BLaER1 (cell line): Measurements from ENCODE around the gene CXCL5.

ENCODE experiments used
- H3K27ac ChIP-seq: shearing (Covaris generic); formaldehyde crosslinking; 2 replicates; pipeline ENCODE4 v1.8.1; 2022
- H3K27me3 ChIP-seq: shearing (Covaris generic); formaldehyde crosslinking; 2 replicates; pipeline ENCODE4 v1.8.1; 2022
- H3K36me3 ChIP-seq: shearing (Covaris generic); formaldehyde crosslinking; 2 replicates; pipeline ENCODE4 v1.8.1; 2022
- H3K4me1 ChIP-seq: shearing (Covaris generic); formaldehyde crosslinking; 2 replicates; pipeline ENCODE4 v1.8.1; 2022
- H3K4me2 ChIP-seq: shearing (Covaris generic); formaldehyde crosslinking; 2 replicates; pipeline ENCODE4 v1.8.1; 2022
- H3K4me3 ChIP-seq: shearing (Covaris generic); formaldehyde crosslinking; 2 replicates; pipeline ENCODE4 v1.8.1; 2022
- H3K9ac ChIP-seq: shearing (Covaris generic); formaldehyde crosslinking; 2 replicates; pipeline ENCODE4 v1.8.1; 2022
- H3K9me3 ChIP-seq: shearing (Covaris generic); formaldehyde crosslinking; 2 replicates; pipeline ENCODE4 v1.8.1; 2022
- H4K20me1 ChIP-seq: shearing (Covaris generic); formaldehyde crosslinking; 2 replicates; pipeline ENCODE4 v1.8.1; 2022
- Cebpa-rat ChIP-seq: shearing (Covaris generic); IDR thresholded peaks from 2 replicates; pipeline ENCODE4 v1.8.1; 2022

The CXCL5 gene

GRCh38 chr4:73998040-73999011 lies at the start of gene CXCL5:
CXCL5 (minus strand) TSS chr4:73998677; CDS start chr4:73998581, 96 bp downstream.
- Histone ChIP-seq H3K27me3 (no peaks in the 10 kb centered on the region), H3K4me1 (no peaks in the 10 kb centered on the region), H3K27ac (no peak within 1 kb of the TSS), H3K9me3 (no peaks in the 10 kb centered on the region), H3K4me2 (no peak within 1 kb of the TSS), H3K36me3 (no peaks in the 10 kb centered on the region), H3K4me3 (no peak within 1 kb of the TSS), H3K9ac (no peak within 1 kb of the TSS), H4K20me1 (no peaks in the 10 kb centered on the region)
- no peak for TF ChIP-seq Cebpa-rat

- TF ChIP-seq Cebpa-rat, result no peak
These were observed 48.7 kb upstream of the CXCL5 start for GRCh38 chr4:74047152-74047551.

GRCh38 chr4:74045772-74046171 lies 47.3 kb upstream of the CXCL5 start:
- Histone ChIP-seq H3K4me3 (no peak overlapping the region), H3K36me3 (no peaks in the 10 kb centered on the region), H3K9ac (no peak overlapping the region), H3K4me2 (no peak overlapping the region), H3K9me3 (no peaks in the 10 kb centered on the region), H3K27ac (no peak overlapping the region), H4K20me1 (no peaks in the 10 kb centered on the region), H3K27me3 (no peaks in the 10 kb centered on the region), H3K4me1 (no peaks in the 10 kb centered on the region)
- TF ChIP-seq Cebpa-rat, result no peak

More at GRCh38 chr4:74047152-74047551, 48.7 kb upstream of the CXCL5 start:
- Histone ChIP-seq H3K36me3 (no peaks in the 10 kb centered on the region), H3K9me3 (no peaks in the 10 kb centered on the region), H3K27me3 (no peaks in the 10 kb centered on the region), H4K20me1 (no peaks in the 10 kb centered on the region), H3K27ac (no peak overlapping the region), H3K4me1 (no peaks in the 10 kb centered on the region), H3K4me2 (no peak overlapping the region), H3K4me3 (no peak overlapping the region), H3K9ac (no peak overlapping the region)

- Histone ChIP-seq H3K9me3 (no peaks in the 10 kb centered on the region), H4K20me1 (no peaks in the 10 kb centered on the region), H3K27me3 (no peaks in the 10 kb centered on the region), H3K36me3 (no peaks in the 10 kb centered on the region), H3K4me1 (no peaks in the 10 kb centered on the region), H3K4me2 (no peak overlapping the region), H3K4me3 (no peak overlapping the region), H3K27ac (no peak overlapping the region), H3K9ac (no peak overlapping the region)
- no peak for TF ChIP-seq Cebpa-rat
These were observed 46.8 kb upstream of the CXCL5 start for GRCh38 chr4:74045247-74045646.

GRCh38 chr4:74044677-74045076 lies 46.2 kb upstream of the CXCL5 start:
- H3K4me1 ChIP-seq, result no peaks in the 10 kb centered on the region
- no peak for TF ChIP-seq Cebpa-rat
- no peaks in the 10 kb centered on the region for H3K9me3 ChIP-seq
- H3K36me3 ChIP-seq, result no peaks in the 10 kb centered on the region
- H3K4me3 ChIP-seq, result no peak overlapping the region
- no peak overlapping the region for H3K9ac ChIP-seq
- no peaks in the 10 kb centered on the region for H4K20me1 ChIP-seq
- H3K27ac ChIP-seq, result no peak overlapping the region
- no peaks in the 10 kb centered on the region for H3K27me3 ChIP-seq
- no peak overlapping the region for H3K4me2 ChIP-seq

GRCh38 chr4:74042681-74043080 lies 44.2 kb upstream of the CXCL5 start:
- no peak overlapping the region for H3K4me2 ChIP-seq
- H4K20me1 ChIP-seq, result no peaks in the 10 kb centered on the region
- H3K9ac ChIP-seq, result no peak overlapping the region
- no peak overlapping the region for H3K4me3 ChIP-seq
- TF ChIP-seq Cebpa-rat, result no peak
- H3K9me3 ChIP-seq, result peaks cover 9% of the 10 kb centered on the region
- no peaks in the 10 kb centered on the region for H3K36me3 ChIP-seq
- no peak overlapping the region for H3K27ac ChIP-seq
- no peaks in the 10 kb centered on the region for H3K27me3 ChIP-seq
- H3K4me1 ChIP-seq, result no peaks in the 10 kb centered on the region

- Histone ChIP-seq H3K27ac (no peak overlapping the region), H3K27me3 (no peaks in the 10 kb centered on the region), H3K9ac (no peak overlapping the region), H3K4me2 (no peak overlapping the region), H4K20me1 (no peaks in the 10 kb centered on the region), H3K4me3 (no peak overlapping the region), H3K9me3 (peaks cover 9% of the 10 kb centered on the region), H3K4me1 (no peaks in the 10 kb centered on the region), H3K36me3 (no peaks in the 10 kb centered on the region)
- no peak for TF ChIP-seq Cebpa-rat
These were observed 42.9 kb upstream of the CXCL5 start for GRCh38 chr4:74041418-74041817.

GRCh38 chr4:74039315-74039763 lies 40.9 kb upstream of the CXCL5 start:
- H3K9me3 ChIP-seq, result peaks cover 9% of the 10 kb centered on the region
- H3K4me1 ChIP-seq, result no peaks in the 10 kb centered on the region
- no peak for TF ChIP-seq Cebpa-rat
- no peak overlapping the region for H3K27ac ChIP-seq
- H3K36me3 ChIP-seq, result no peaks in the 10 kb centered on the region
- H3K4me3 ChIP-seq, result no peak overlapping the region
- no peaks in the 10 kb centered on the region for H4K20me1 ChIP-seq
- no peaks in the 10 kb centered on the region for H3K27me3 ChIP-seq
- no peak overlapping the region for H3K4me2 ChIP-seq
- H3K9ac ChIP-seq, result no peak overlapping the region

- H3K4me2 ChIP-seq, result no peak within 1 kb of the TSS
- H4K20me1 ChIP-seq, result no peaks in the 10 kb centered on the region
- no peak within 1 kb of the TSS for H3K27ac ChIP-seq
- TF ChIP-seq Cebpa-rat, result no peak
- H3K9me3 ChIP-seq, result peaks cover 9% of the 10 kb centered on the region
- H3K4me1 ChIP-seq, result no peaks in the 10 kb centered on the region
- H3K4me3 ChIP-seq, result no peak within 1 kb of the TSS
- H3K9ac ChIP-seq, result no peak within 1 kb of the TSS
- no peaks in the 10 kb centered on the region for H3K36me3 ChIP-seq
- no peaks in the 10 kb centered on the region for H3K27me3 ChIP-seq
These were observed 40.2 kb upstream of the CXCL5 start, which contains the start of gene CXCL3 for GRCh38 chr4:74038425-74039314. CXCL3 (minus strand) TSS chr4:74038689; CDS start chr4:74038611, 78 bp downstream.

- Histone ChIP-seq H3K4me3 (no peak overlapping the region), H3K27me3 (no peaks in the 10 kb centered on the region), H3K27ac (no peak overlapping the region), H3K36me3 (no peaks in the 10 kb centered on the region), H3K9ac (no peak overlapping the region), H4K20me1 (no peaks in the 10 kb centered on the region), H3K9me3 (peaks cover 9% of the 10 kb centered on the region), H3K4me2 (no peak overlapping the region), H3K4me1 (no peaks in the 10 kb centered on the region)
- TF ChIP-seq Cebpa-rat, result no peak
These were observed 39.6 kb upstream of the CXCL5 start for GRCh38 chr4:74038086-74038424.
